GM19351 (cell line): ENCODE data around the gene TMEM126B.
"Not testable (repeated sequence)": the region's sequence is repeated elsewhere in the genome, so short reads cannot be mapped to it uniquely, and the experiment has no call there.

Source experiments
- ATAC-seq: cut with Tn5 transposase; IDR thresholded peaks from one replicate; pipeline ENCODE4 v1.9.1; 2021; ENCODE audit warnings: mild to moderate bottlenecking, moderate library complexity; ENCODE audit not compliant: unreplicated experiment

TMEM126B gene

DNA sequence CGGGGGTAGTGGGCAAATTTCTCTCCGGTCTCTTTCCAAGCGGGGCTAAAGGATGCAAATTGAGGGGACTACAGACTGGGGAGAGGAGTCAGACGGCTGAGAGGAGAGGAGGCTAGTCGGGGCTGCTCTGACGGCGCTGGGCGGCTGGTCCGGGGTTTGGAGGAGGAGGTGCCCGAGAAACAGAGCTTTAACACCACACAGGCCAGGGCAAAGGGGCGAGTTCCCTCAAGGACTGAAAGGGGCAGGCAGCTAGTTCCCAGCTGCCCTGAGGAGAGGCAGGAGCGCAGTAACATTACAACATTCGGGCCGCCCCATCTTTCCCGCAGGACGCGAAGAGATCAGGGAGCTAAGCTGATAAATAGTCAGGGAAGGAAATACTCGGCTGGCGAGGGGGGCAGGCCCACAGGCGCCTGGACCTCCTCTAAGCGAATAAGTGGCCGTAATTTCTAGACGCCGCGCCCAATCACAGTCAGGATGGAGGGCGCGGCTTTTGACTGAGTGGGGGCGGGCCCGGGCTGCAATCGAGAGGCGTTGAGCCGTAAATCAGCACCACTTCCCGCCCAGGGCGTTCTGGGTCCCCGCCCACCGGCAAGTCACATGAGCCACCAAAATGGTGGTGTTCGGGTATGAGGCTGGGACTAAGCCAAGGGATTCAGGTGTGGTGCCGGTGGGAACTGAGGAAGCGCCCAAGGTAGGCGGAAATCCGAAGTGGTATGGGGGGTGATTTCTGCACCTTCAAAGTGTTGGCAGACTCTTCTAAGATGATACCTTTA, at the start of gene TMEM126B:
TSS of gene TMEM126B (plus strand) at position 596 of the 773 bp plus-strand sequence. CDS start at position 611, 15 bp downstream.
- peak; percentile 97 for ATAC-seq

DNA sequence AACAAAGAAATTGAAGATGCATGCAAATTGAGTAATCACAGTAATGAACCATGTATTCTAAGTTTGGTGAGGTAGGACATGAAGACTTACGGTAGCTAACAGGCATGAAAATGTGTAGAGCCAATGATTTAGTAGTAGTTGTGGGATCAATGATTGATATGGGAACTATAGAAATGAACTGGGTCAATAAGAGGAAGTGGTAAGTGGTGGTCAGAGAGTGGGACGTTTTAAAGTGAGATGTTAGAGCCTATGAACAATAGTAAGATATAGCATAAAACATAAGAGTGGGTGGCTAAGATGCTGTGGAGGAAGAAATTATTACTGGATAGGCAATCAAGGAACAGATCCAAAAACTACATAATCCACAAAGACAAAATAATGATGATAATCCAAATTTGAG, 46.3 kb upstream of the TMEM126B start:
- no peak for ATAC-seq

DNA sequence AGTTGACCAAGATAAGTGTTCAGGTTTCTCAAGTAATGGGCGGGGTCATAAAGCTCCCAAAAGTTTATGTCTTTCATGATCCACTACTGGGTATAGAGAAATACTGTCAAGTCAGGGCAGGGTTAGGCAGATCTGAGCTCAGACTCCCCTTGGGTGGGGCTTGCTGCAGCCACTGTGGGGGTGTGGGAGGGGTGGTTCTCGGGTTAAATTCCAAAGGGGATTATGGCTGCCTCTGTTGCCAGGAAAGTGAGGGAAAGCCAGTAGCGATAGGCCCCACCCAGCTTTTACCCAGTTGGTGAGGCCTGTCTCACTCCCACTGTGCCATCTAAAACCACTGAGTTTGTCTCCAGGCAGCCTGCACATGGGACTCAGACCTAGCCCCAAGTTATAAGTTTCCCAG, 39.0 kb upstream of the TMEM126B start:
- ATAC-seq: no peak

DNA sequence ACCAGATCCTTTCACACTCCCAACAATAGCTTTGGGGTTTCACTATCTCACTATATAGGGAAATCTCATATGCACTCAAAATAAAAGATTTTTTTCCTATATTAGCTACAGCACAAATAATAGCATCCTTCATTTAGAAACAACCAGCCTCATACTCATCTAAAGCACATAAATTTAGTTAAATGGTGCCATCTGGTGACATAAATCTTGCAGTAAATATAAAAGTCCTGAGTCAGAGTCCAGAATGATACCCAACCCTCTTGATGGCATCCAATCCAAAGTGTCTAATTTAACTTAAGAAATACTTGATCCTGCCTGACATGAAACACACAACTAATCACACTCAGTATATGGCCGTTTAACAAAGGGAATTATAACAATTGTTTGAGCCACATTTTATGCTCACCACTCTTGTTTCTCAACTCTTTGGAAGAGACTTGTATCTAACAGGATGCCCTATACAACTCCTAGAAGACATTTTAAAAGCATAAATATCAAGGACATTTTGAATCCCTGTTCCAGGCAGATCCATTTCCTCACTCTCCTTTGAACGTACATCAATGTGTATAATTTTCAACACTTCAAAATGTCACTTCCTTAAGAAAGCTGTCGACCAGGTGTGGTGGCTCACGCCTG, 37.4 kb upstream of the TMEM126B start:
- peak; percentile 73 for ATAC-seq

DNA sequence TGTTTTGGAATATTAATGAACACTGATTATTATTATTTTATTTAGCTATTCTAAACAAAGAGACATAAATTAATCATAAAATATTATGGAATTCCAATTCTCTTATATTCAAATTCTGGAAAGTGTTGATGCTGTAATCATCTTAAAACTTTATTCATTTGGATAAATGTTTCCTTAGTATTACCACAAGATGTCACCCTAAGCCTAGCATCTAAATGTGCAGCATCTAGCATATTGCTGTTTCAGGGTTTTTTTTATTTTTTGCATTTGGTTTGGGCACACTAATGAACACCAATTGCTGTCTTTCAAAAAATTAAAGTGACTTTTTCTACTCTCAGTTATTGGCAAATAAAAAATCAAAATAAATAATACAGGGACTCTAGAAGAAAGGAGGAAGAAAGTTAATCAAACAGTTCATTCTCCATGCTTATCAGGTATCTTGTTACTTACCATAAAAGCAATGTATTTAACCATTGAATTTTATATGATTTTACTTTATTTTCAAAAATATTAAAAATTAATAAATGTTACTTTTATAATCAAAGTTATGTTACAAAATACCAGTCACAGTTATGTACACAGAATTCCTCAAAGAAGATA, 33.0 kb upstream of the TMEM126B start:
- peak; percentile 74 for ATAC-seq

DNA sequence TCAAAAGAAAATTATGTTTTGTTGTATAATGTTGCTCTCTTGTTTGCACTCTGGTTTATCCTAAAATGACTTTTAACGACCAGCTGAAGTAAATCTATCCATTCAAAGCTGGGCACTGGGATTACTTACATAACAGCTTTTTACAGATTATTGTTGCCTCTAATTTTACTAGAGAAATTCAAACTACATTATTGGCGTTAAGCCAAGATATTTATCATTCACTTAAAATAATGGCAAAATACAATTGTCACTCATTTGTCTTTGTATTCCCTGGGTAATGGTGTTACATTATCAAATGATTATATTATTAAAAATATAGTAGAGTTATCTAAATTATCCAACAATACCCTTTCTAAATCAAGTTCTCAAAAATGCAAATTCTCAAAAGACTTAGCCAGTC, 31.5 kb upstream of the TMEM126B start:
- ATAC-seq: no peak

DNA sequence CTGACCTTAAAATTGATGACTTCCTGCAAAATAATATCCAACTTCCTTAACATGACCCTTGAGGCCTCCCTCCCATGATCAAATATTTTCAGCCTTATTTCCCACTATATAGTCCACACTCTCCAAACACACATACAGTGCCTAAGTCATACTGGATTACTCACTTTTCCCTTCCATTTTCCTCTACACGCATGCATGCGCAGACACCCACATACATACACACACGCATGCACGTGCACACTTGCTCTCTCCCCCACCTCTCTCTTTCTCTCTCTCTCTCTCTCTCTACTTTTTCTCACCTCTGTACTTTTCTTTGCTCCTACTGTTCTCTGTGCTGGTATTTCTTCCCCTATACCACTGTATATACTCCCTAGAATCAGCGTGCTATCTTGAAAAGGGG, 29.3 kb upstream of the TMEM126B start:
- no peak for ATAC-seq

DNA sequence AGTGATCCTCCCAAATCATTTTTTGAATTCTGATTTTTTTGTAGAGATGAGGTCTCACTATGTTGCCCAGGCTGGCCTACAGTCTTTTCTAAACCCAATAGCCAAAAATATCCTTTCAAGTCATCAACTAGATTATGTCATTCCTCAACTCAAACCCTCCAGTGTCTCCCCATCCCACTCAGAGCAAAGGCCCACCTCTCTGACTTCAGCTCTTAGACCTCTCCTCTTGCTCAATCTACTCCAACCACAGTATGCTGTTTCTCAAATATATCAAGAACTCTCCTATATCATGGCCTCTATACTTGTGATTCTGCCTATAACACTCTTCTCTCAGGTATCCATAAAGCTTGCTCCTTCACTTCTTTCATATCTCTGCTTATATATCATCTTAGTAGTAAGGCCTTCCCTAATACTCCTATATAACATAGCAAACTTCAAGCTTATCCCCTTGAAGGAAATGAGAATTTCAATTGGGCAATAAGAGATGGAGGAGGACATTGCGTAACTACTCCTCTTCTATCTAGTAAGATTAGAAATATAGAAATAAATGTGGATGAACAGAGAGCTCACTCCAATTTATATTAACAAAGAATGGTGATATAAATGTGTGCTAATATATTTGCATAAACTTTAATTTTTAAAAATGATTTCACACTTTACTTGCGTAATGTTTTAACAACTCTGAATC, 25.7 kb upstream of the TMEM126B start:
- ATAC-seq: no peak

DNA sequence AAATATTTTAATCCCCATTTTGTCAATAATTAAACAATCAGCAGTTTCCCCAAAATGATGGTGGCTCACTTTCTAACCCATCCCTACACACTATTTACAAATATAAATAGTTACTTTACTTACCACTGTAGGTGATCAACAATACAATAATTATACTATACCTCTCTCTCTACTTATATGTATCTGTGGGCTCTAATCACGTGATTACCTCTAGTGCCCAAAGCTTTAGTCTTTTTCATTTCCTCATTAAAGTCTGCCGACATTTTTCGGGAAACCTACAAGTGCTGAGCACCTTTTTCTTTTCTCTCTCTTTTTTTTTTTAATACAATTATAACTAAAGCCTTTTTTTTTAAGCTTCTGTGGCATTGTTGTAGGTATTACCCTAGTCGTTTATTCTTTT, 25.2 kb upstream of the TMEM126B start:
- no peak for ATAC-seq

DNA sequence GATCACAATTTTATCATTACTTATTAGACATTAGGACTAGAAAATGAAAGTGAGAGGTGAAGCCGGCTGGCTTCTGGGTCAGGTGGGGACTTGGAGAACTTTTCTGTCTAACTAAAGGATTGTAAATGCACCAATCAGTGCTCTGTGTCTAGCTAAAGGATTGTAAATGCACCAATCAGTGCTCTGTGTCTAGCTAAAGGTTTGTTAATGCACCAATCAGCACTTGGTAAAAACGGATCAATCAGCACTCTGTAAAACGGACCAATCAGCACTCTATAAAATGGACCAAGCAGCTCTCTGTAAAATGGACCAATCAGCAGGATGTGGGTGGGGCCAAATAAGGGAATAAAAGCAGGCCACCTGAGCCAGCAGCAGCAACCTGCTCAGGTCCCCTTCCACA, 22.2 kb upstream of the TMEM126B start:
- not testable (repeated sequence) for ATAC-seq

DNA sequence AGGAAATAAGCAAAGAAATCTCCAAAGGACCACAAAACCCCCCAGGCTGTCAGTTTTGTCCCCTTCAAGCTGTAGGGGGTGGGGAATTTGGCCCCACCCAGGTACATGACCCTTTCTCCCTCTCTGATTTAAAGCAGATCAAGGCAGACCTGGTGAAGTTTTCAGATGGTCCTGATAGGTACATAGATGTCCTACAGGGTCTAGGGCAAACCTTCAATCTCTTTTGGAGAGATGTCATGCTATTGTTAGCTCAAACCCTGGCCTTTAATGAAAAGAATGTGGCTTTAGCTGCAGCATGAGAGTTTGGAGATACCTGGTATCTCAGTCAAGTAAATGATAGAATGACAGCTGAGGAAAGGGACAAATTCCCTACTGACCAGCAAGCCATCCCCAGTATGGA, 19.8 kb upstream of the TMEM126B start:
- not testable (repeated sequence) for ATAC-seq

DNA sequence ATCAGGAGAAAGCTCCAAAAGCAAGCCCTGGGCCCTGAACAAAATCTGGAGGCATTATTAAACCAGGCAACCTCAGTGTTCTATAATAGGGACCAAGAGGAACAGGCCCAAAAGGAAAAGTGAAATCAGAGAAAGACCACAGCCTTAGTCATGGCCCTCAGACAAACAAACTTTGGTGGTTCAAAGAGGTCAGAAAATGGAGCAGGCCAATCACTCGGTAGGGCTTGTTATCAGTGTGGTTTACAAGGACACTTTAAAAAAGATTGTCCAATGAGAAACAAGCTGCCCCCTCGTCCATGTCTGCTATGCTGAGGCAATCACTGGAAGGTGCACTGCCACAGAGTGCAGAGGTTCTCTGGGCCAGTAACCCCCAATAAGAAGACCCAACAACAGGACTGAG, 19.1 kb upstream of the TMEM126B start:
- not testable (repeated sequence) for ATAC-seq

DNA sequence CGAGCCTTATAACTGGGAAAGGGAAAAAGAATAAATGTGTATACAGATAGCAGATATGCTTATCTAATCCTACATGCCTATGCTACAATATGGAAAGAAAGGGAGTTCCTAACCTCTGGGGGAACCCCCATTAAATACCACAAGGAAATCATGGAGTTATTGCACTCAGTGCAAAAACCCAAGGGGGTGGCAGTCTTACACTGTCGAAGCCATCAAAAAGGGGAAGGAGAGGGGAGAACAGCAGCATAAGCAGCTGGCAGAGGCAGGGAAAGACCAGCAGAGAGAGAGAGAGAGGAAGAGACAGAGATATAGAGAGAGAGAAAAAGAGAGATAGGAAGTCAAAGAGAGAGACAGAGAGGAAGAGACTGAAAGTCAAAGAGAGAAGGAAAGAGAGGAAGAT, 16.8 kb upstream of the TMEM126B start:
- ATAC-seq: not testable (repeated sequence)

DNA sequence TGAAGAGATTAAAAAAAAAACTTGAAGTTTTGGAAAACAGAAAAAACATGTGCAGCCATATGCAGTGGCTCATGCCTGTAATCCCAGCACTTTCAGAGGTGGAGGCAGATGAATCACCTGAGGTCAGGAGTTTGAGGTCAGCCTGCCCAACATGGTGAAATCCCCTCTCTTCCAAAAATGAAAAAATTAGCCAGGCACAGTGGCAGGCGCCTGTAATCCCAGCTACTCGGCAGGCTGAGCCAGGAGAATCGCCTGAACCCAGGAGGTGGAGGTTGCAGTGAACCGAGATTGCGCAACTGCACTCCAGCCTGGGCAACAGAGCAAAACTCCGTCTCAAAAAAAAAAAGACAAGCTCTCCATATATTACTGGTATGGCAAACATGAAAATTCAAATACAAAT, 8.9 kb upstream of the TMEM126B start:
- ATAC-seq: no peak

DNA sequence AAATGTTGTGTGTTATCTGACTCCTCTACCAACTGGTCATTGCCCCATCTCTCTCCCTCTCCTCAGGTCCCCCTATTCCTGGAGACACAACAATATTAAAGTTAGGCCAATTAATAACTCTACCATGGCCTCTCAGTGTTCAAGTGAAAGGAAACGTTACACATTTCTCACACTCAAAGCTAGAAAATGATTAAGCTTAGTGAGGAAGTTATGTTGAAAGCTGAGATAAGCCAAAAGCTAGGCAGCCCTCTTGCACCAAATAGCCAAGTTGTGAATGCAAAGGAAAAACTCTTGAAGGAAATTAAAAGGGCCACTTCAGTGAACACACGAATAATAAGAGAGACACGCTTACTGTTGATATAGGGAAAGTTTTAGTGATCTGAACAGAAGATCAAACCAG, 8.1 kb upstream of the TMEM126B start:
- ATAC-seq: no peak

DNA sequence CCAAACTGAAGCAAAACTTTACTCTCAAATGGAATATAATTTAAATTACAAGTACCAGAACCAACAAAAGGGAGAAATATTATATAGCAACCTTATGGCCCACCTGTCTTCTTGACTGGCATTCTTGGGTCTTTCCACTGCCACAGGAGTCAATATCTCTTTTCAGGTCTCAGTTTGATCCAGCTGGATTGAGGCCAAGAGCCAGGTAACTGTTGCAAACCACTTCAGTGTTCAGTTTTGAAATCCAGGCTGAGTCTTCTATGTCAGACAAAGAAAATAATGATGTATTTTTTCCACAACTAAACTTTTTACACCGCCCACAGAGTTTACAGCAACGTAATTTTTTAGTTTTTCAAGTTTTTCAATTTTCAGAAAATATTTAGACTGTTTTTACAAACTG, 1.9 kb upstream of the TMEM126B start:
- no peak for ATAC-seq

DNA sequence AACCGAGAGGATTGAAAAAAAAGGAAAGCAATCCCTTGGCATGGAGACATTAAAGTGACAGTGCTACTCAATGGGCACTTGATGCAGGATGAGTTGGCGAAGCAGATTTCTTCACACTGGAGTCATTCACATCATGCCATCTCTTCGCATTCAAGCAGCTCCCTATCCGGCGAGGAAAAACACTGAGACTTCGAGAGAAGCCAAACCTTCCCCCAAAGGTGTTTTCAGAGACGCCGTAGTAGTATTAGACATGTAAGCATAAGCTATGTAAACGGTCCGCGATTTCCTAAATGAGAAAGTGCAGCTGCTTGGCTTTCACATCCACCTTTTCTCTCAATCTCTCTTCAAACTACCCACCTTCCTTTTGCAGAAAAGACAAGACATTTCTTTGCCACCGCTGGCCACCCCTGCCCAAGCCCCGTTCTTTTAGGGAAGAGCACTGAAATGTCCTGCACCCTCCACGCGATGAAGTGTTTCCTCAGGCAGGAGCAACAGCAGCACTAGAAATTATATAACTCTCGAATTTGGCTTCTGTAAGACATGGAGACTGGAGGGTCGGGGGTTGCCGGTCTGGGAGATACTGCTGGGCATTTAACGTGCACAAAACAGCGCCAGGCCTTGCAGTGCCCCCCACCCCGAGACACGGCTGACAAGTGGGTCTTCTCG, 928 bp upstream of the TMEM126B start, which contains the start of gene DLG2:
TSS of gene DLG2 (minus strand) at position 13 of the 666 bp plus-strand sequence.
- ATAC-seq: peak; percentile 0

DNA sequence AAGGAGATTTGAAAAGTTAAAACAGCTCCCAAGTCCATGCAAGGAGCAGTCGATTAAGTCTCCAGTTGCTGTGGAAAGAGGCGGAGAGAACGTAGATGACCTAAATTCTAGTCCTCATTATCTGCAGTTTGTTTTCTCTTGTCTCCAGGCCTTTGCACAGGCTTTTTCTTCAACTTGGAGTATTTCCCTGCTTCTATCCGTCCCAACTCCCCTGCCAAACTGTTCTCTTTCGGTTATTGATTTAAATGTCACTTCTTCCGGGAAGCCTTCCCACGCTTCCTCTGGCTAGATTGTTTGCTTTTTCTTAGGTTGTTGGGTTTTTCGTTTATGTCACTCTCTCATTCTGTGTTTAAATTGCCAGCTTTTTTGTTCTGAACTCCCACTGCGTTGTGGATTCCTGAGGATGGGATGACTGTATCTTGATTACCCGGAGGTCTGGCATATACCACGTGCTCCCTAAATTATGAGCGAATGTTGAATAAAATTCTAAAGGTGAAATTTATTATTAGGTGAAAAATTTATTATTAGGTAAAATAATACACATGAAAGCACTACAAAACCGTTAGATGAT, 463 bp downstream of the TMEM126B start:
- ATAC-seq: peak; percentile 5

DNA sequence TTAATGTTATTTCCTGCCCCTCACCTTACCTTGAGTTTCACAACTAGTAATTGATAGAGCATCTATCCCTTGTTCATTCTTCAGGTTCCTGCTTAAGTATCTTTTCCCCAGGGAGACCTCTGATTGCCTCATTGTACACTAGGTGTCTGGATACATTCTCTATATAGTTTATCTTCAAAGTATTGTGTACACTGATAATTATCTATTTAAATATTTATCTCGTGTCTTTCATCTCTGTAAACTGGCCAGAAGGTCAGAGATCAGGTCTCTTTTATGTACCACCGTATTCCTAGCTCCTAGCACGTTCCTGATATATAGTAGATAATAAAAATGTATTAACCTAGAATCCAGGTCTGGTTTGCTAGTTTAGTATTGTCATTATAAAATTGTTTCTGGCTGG, 6.4 kb downstream of the TMEM126B start:
- ATAC-seq: no peak

DNA sequence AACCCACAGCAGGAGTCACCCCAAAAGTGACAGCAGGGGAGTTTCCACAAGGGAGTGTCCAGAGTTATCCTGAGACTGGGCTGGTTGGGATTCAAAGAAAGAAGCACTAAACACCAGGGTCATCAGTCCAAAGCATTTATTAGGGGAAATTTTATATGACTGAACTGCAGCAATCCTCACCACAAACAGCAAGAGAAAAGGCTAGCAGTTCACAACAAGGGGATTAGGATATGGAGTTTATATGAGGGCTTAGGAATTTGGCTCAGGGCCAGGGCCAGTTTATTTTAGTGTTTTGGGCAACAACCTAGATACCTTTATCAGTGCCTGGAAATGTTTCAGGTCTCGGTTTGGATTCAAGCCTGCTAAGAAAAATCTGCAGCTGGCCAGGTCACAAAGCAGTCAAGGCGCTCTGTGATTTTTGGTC, 14.8 kb downstream of the TMEM126B start:
- no peak for ATAC-seq

DNA sequence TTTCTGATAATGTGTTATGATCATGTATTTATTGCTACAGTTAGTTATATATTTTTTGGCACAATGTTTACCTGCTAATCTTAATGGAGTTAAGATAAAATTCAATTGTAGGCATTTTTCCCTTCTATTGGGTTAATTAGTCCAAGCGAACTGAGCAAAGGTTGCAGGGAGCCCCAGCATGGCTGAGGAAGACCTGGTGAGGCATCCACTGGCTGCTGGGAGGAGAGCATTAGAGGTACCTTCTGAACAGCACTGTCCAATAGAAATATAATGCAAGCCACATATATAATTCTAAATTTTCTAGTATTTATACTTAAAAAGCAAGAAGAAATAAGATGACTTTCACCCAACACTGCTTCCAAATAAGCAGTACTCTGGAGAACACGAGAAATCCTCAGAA, 18.7 kb downstream of the TMEM126B start:
- peak; percentile 6 for ATAC-seq
